H1 (cell line): Measurements from ENCODE around the gene GRK6. TPM values are rescaled to one million over a fixed set of nuclear protein-coding genes. Genes with fewer than 3 reads are reported as not detected.

Source experiments
- ASH2L ChIP-seq: fragments of 200-600, 300-600 bp; sonication (generic); IDR thresholded peaks from one replicate; pipeline ENCODE4 v1.7.1; 2017; ENCODE audit warnings: low read length
- CEBPB ChIP-seq: IDR thresholded peaks from 2 replicates; pipeline ENCODE4 v1.6.1; 2012; ENCODE audit warnings: low read depth, low read length
- GABPA ChIP-seq: IDR thresholded peaks from 2 replicates; pipeline ENCODE4 v1.6.1; 2011; ENCODE audit warnings: mild to moderate bottlenecking, low read length, moderate library complexity, borderline replicate concordance; ENCODE audit not compliant: insufficient read depth
- polyA plus RNA-seq, 7 experiments: library from polyadenylated mRNA; depleted of rRNA in 3 of 7; stranded (reverse) in 5 of 7; unstranded in 2 of 7; fragments of >200 nt in 5 of 7; fragments of 200-250 nt in 2 of 7; gene quantifications; 1 replicate in 5 of 7; 2 replicates in 1 of 7; 4 replicates in 1 of 7; pipeline versions ENCODE4 v1.2.1 to v1.2.3, GENCODE V29; 2011 to 2013; ENCODE audit warnings: missing spikeins in 2 of 7, mixed read lengths in 2 of 7
- total RNA-seq: library from RNA; stranded (reverse); fragmentation: NEBNext Ultra II Directional; extraction: Animal tissue kit (Norgen Biotek cat#: 25700); gene quantifications from 2 replicates; pipeline ENCODE4 v1.2.1, GENCODE V29; 2021

The GRK6 gene
- total and polyA plus RNA-seq, 2 of the 8 experiments (the other 6 are each of a cell fraction or from before 2014, with no cell fraction given) = 31.8 to 57.8 TPM

- TF ChIP-seq ASH2L = no peak
- no peak for TF ChIP-seq GABPA
- no peak for TF ChIP-seq CEBPB
- TF ChIP-seq, all 59 proteins: peak for 3
Observed at GRCh38 chr5:177427211-177427822, 841 bp downstream of the GRK6 start (continued).
